Measurements from ENCODE around the gene NYAP1. TPM values are rescaled to one million over a fixed set of nuclear protein-coding genes. Genes with fewer than 3 reads are reported as not detected.
A peak's percentile ranks its signal among the peaks of the same experiment; 100 is the strongest.

Gene NYAP1
- total RNA-seq, 2 experiments from 2014 or later = 0.10 to 0.98 TPM

GRCh38 chr7:100465702-100466311 is 17.9 kb upstream of the NYAP1 start:
- no TSS peak for BruUV-seq (replicated peaks)
- POLR2A ChIA-PET = interaction anchor here (1.1 kb wide), 1 partner anchor 14 kb away, joined by 4 read pairs; no protein-coding TSS in a partner anchor
- peak; percentile 53 for TF ChIP-seq CTCF (conservative IDR thresholded peaks at IDR 0.05; ENCODE audit: low read length)
- no peak for TF ChIP-seq EZH2phosphoT487 (IDR thresholded peaks at IDR 0.05; ENCODE audit: borderline replicate concordance, low read depth, low read length)

GRCh38 chr7:100466653-100467605 is 16.8 kb upstream of the NYAP1 start:
- H3K36me3 ChIP-seq (ENCODE audit: insufficient read depth, low read length) = peaks cover 23% of the 10 kb centered on the region; the same call in 1 of the 2 replicates
- no peaks in the 10 kb centered on the region for H3K79me2 ChIP-seq (ENCODE audit: insufficient read depth, low read depth, low read length)
- no peak overlapping the region for H3K27ac ChIP-seq (ENCODE audit: low read depth, low read length, poor library complexity, severe bottlenecking)
- H3K9me2 ChIP-seq (ENCODE audit: insufficient read depth, low read length) = no peaks in the 10 kb centered on the region
- H2AFZ ChIP-seq (ENCODE audit: low read length) = no peak overlapping the region
- no peaks in the 10 kb centered on the region for H3K9me3 ChIP-seq (ENCODE audit: low read length)
- H3K4me3 ChIP-seq (ENCODE audit: low read depth, low read length, poor library complexity, severe bottlenecking) = no peak overlapping the region
- intact Hi-C loops (cut with micrococcal nuclease; ENCODE audit: unreplicated experiment) = no loop called here
- POLR2A ChIA-PET = no interaction called here
- TSS peak; percentile 79 for BruUV-seq (replicated peaks)
- H3K4me1 ChIP-seq (ENCODE audit: insufficient read depth, low read length, poor library complexity, severe bottlenecking) = peaks cover 5% of the 10 kb centered on the region
- CTCF ChIA-PET (ENCODE audit: unreplicated experiment) = no interaction called here
- H4K20me1 ChIP-seq (ENCODE audit: insufficient read depth, low read length) = no peaks in the 10 kb centered on the region
- TF ChIP-seq EZH2phosphoT487 (IDR thresholded peaks at IDR 0.05; ENCODE audit: borderline replicate concordance, low read depth, low read length) = no peak
- TF ChIP-seq CTCF (conservative IDR thresholded peaks at IDR 0.05; ENCODE audit: low read length) = no peak
- no peak for DNase-seq (ENCODE audit: low spot score)
- H3K4me2 ChIP-seq (ENCODE audit: low read length) = no peak overlapping the region

More at GRCh38 chr7:100465702-100466311, 17.9 kb upstream of the NYAP1 start:
- no peaks in the 10 kb centered on the region for H4K20me1 ChIP-seq (ENCODE audit: insufficient read depth, low read length)
- no peak overlapping the region for H3K27ac ChIP-seq (ENCODE audit: low read depth, low read length, poor library complexity, severe bottlenecking)
- no peak overlapping the region for H2AFZ ChIP-seq (ENCODE audit: low read length)
- peaks cover 19% of the 10 kb centered on the region; the same call in 1 of the 2 replicates for H3K36me3 ChIP-seq (ENCODE audit: insufficient read depth, low read length)
- no peaks in the 10 kb centered on the region for H3K9me2 ChIP-seq (ENCODE audit: insufficient read depth, low read length)
- CTCF ChIA-PET (ENCODE audit: unreplicated experiment) = interaction anchor here (1.0 kb wide), 1 partner anchor 120 kb away, joined by 4 read pairs; the partner anchor contains the start of genes FBXO24 and LRCH4
- no peaks in the 10 kb centered on the region for H3K79me2 ChIP-seq (ENCODE audit: insufficient read depth, low read depth, low read length)
- peak; percentile 22 for DNase-seq (ENCODE audit: low spot score)
- H3K4me3 ChIP-seq (ENCODE audit: low read depth, low read length, poor library complexity, severe bottlenecking) = no peak overlapping the region
- no peaks in the 10 kb centered on the region for H3K9me3 ChIP-seq (ENCODE audit: low read length)
- peaks cover 5% of the 10 kb centered on the region for H3K4me1 ChIP-seq (ENCODE audit: insufficient read depth, low read length, poor library complexity, severe bottlenecking)
- no peak overlapping the region for H3K4me2 ChIP-seq (ENCODE audit: low read length)
- intact Hi-C loops (cut with micrococcal nuclease; ENCODE audit: unreplicated experiment) = no loop called here
